ENCODE measurements around the gene OCA2. TPM values are rescaled to one million over a fixed set of nuclear protein-coding genes. Genes with fewer than 3 reads are reported as not detected.

Gene OCA2
- total RNA-seq, 1 donor from 2014 or later: 1.7 TPM

GRCh38 chr15:28044121-28044672 is 54.9 kb downstream of the OCA2 start:
- TF ChIP-seq CTCF (IDR thresholded peaks at IDR 0.05; ENCODE audit: partially characterized antibody, unreplicated experiment): no peak
- H3K27me3 Mint-ChIP-seq (ENCODE audit: unreplicated experiment): peaks cover 3% of the 10 kb centered on the region
- no peak overlapping the region for H3K4me3 Mint-ChIP-seq (ENCODE audit: unreplicated experiment)
- H3K36me3 Mint-ChIP-seq (ENCODE audit: unreplicated experiment): peaks cover 12% of the 10 kb centered on the region
- peak overlapping the region; percentile 50 for H3K27ac Mint-ChIP-seq (ENCODE audit: unreplicated experiment)
- no peak for DNase-seq
- peaks cover 4% of the 10 kb centered on the region for H3K9me3 Mint-ChIP-seq (ENCODE audit: unreplicated experiment)
- peaks cover 14% of the 10 kb centered on the region for H3K4me1 Mint-ChIP-seq (ENCODE audit: low read depth, unreplicated experiment)

DNA sequence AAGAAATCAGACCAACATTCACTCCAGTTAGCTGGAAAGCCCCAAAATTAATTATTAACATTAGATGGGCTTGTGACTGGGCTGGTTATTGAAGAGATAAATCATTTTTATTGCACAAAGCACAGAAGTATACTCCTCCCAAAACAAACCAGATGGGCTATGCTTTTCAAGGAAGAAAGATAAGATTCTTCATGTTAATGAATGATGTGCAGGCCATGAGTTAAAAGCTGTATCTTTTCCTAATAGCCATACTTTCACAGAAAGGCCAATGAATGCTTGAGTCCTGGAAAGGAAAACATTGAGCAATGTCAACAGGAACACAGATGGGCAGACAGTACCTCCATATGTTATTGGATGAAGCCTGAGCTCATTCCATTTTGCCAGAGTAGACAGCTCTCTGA is 55.4 kb downstream of the OCA2 start:
- Mint-ChIP-seq H3K4me1 (ENCODE audit: low read depth, unreplicated experiment) (peaks cover 14% of the 10 kb centered on the region), H3K9me3 (ENCODE audit: unreplicated experiment) (peaks cover 6% of the 10 kb centered on the region), H3K4me3 (ENCODE audit: unreplicated experiment) (no peak overlapping the region), H3K36me3 (ENCODE audit: unreplicated experiment) (peaks cover 12% of the 10 kb centered on the region), H3K27ac (ENCODE audit: unreplicated experiment) (peak overlapping the region; percentile 56), H3K27me3 (ENCODE audit: unreplicated experiment) (peaks cover 3% of the 10 kb centered on the region)
- no peak for TF ChIP-seq CTCF (IDR thresholded peaks at IDR 0.05; ENCODE audit: partially characterized antibody, unreplicated experiment)
- DNase-seq: no peak

DNA sequence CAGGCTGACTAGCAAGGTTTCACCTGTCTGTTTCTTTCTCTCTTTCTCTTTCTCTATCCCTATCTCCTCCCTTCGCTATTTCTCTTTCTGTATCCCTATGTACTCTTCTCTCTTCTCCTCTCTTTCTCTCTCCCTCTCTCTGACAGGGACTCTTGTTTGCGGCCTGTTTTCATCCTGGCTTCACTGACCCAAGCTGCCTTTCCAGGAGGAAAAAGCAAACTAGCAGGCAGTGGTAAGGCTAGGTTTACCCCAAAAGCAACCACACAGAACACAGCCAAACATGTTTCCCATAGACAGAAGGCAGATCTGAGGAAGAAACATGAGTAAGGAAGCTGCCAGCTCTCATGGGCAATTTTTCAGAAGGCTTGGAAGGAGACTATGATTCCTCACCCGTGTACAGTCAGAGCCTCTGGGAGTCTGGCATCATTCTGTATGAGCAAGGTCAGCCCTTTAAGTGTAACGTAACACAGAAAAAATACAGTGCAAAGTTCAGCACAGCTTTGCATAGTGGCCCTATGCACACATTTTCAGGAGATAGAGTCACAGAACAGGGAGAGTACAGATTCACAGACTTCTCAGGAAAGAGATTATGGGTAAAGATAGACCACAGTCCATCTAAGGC is 61.0 kb downstream of the OCA2 start:
- H3K27me3 Mint-ChIP-seq (ENCODE audit: unreplicated experiment): no peaks in the 10 kb centered on the region
- no peak for TF ChIP-seq CTCF (IDR thresholded peaks at IDR 0.05; ENCODE audit: partially characterized antibody, unreplicated experiment)
- H3K36me3 Mint-ChIP-seq (ENCODE audit: unreplicated experiment): peaks cover 5% of the 10 kb centered on the region
- H3K4me1 Mint-ChIP-seq (ENCODE audit: low read depth, unreplicated experiment): peaks cover 1% of the 10 kb centered on the region
- H3K4me3 Mint-ChIP-seq (ENCODE audit: unreplicated experiment): no peak overlapping the region
- H3K9me3 Mint-ChIP-seq (ENCODE audit: unreplicated experiment): peaks cover 2% of the 10 kb centered on the region
- no peak overlapping the region for H3K27ac Mint-ChIP-seq (ENCODE audit: unreplicated experiment)
- DNase-seq: no peak

- DNase-seq: no peak
- Mint-ChIP-seq H3K27ac (ENCODE audit: unreplicated experiment) (no peak overlapping the region), H3K4me3 (ENCODE audit: unreplicated experiment) (no peak overlapping the region), H3K4me1 (ENCODE audit: low read depth, unreplicated experiment) (no peaks in the 10 kb centered on the region), H3K9me3 (ENCODE audit: unreplicated experiment) (no peaks in the 10 kb centered on the region), H3K36me3 (ENCODE audit: unreplicated experiment) (peaks cover 5% of the 10 kb centered on the region), H3K27me3 (ENCODE audit: unreplicated experiment) (no peaks in the 10 kb centered on the region)
- TF ChIP-seq CTCF (IDR thresholded peaks at IDR 0.05; ENCODE audit: partially characterized antibody, unreplicated experiment): no peak
Measured at GRCh38 chr15:28033443-28033842, 65.7 kb downstream of the OCA2 start.

DNA sequence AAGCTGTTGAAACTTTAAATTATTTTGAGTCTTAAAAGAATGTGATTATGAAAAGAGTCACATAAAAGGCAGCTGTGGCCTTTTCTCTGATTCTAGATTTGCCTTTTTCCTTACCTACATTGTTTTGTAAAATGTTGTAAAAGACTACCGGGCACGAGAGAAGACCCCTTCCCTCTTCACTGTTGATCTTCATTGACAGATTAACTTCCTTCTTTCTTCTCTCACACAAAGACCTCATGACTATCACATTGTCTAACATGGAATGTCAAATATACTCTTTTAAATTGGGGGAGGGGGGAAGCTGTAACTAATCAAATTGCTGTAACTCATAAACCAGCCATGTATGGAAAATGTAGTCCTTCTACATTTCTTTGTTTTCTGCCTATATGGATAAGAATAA is 68.3 kb downstream of the OCA2 start:
- no peak overlapping the region for H3K27ac Mint-ChIP-seq (ENCODE audit: unreplicated experiment)
- TF ChIP-seq CTCF (IDR thresholded peaks at IDR 0.05; ENCODE audit: partially characterized antibody, unreplicated experiment): no peak
- H3K27me3 Mint-ChIP-seq (ENCODE audit: unreplicated experiment): no peaks in the 10 kb centered on the region
- H3K36me3 Mint-ChIP-seq (ENCODE audit: unreplicated experiment): no peaks in the 10 kb centered on the region
- no peaks in the 10 kb centered on the region for H3K9me3 Mint-ChIP-seq (ENCODE audit: unreplicated experiment)
- H3K4me3 Mint-ChIP-seq (ENCODE audit: unreplicated experiment): no peak overlapping the region
- no peaks in the 10 kb centered on the region for H3K4me1 Mint-ChIP-seq (ENCODE audit: low read depth, unreplicated experiment)
- DNase-seq: no peak

Measured in glutamatergic neuron (in vitro differentiated cells).